Astrocyte of the hippocampus (primary cell): ENCODE measurements around the gene LYST.
"Not testable (repeated sequence)": the region's sequence is repeated elsewhere in the genome, so short reads cannot be mapped to it uniquely, and the experiment has no call there.

Experiments
- DNase-seq: peaks from one replicate; pipeline ENCODE4 v3.0.0; 2011; ENCODE audit warnings: low read depth, low spot score

The LYST gene

GRCh38 chr1:235820061-235820460 is 46.6 kb downstream of the LYST start:
- no peak for DNase-seq

- no peak for DNase-seq
Observed at GRCh38 chr1:235818632-235819136, 48.0 kb downstream of the LYST start.

- DNase-seq: no peak
Observed at GRCh38 chr1:235817101-235817728, 49.5 kb downstream of the LYST start.

- DNase-seq: no peak
Observed at GRCh38 chr1:235809688-235810397, 56.9 kb downstream of the LYST start.

- DNase-seq: no peak
Observed at GRCh38 chr1:235808223-235808622, 58.5 kb downstream of the LYST start.

GRCh38 chr1:235806123-235806522 is 60.6 kb downstream of the LYST start:
- DNase-seq: no peak

GRCh38 chr1:235802573-235803346 is 63.9 kb downstream of the LYST start:
- no peak for DNase-seq

GRCh38 chr1:235799264-235799663 is 67.4 kb downstream of the LYST start:
- DNase-seq: no peak

GRCh38 chr1:235791532-235792060 is 75.1 kb downstream of the LYST start:
- DNase-seq: no peak

GRCh38 chr1:235790123-235790522 is 76.6 kb downstream of the LYST start:
- DNase-seq: no peak

- not testable (repeated sequence) for DNase-seq
Observed at GRCh38 chr1:235786227-235786898, 80.3 kb downstream of the LYST start.

- DNase-seq: no peak
Observed at GRCh38 chr1:235784950-235785349, 81.8 kb downstream of the LYST start.

- DNase-seq: peak; percentile 50
Observed at GRCh38 chr1:235783148-235783776, 83.4 kb downstream of the LYST start.

- DNase-seq: peak; percentile 20
Observed at GRCh38 chr1:235782601-235783000, 84.1 kb downstream of the LYST start.

- no peak for DNase-seq
Observed at GRCh38 chr1:235781807-235782206, 84.9 kb downstream of the LYST start.

GRCh38 chr1:235779770-235780169 is 86.9 kb downstream of the LYST start:
- no peak for DNase-seq

- no peak for DNase-seq
Observed at GRCh38 chr1:235776396-235776795, 90.3 kb downstream of the LYST start.

- DNase-seq: no peak
Observed at GRCh38 chr1:235775246-235775860, 91.4 kb downstream of the LYST start.

- no peak for DNase-seq
Observed at GRCh38 chr1:235767795-235768194, 98.9 kb downstream of the LYST start.

GRCh38 chr1:235766794-235767285 is 99.9 kb downstream of the LYST start:
- DNase-seq: no peak
